ENCODE data around the gene HNRNPUL2.

GRCh38 chr11:62706850-62707247 is 20.4 kb downstream of the HNRNPUL2 start:
- TF ChIP-seq CTCF (IDR thresholded peaks at IDR 0.05; ENCODE audit: poor library complexity) (no peak), EZH2phosphoT487 (IDR thresholded peaks at IDR 0.05; ENCODE audit: low read depth, severe bottlenecking, unreplicated experiment) (no peak)
